ENCODE results near the gene SLC25A53. TPM values are rescaled to one million over a fixed set of nuclear protein-coding genes. Genes with fewer than 3 reads are reported as not detected.

SLC25A53 gene
- total and polyA plus RNA-seq, 2 of the 13 experiments (the other 11 are each of a cell fraction or from before 2014, with no cell fraction given), result 3.4 to 4.5 TPM

GRCh38 chrX:104166735-104167436 is 10.1 kb upstream of the SLC25A53 start:
- ATAC-seq (peak; percentile 28), FAIRE-seq (no peak), DNase-seq (ENCODE audit: low spot score) (no peak)
- Histone ChIP-seq H3K27ac (ENCODE audit: extremely low read length, insufficient read depth, low read length) (peak overlapping the region; percentile 71), H2AFZ (ENCODE audit: low read length) (no peak overlapping the region), H3K9me3 (ENCODE audit: low read length) (no peaks in the 10 kb centered on the region), H3K27me3 (ENCODE audit: control insufficient read depth in 1 of 2, insufficient read depth in 2 of 2, low read length in 2 of 2) (no peaks in the 10 kb centered on the region), H3K4me3 (replicated peaks in 1 of 3; ENCODE audit: insufficient read depth in 1 of 3, low read depth in 2 of 3, low read length in 3 of 3) (peak overlapping the region; percentile 63 to 88 (median 84)), H3K9ac (ENCODE audit: insufficient read depth, low read depth, low read length) (peak overlapping the region; percentile 78), H4K20me1 (ENCODE audit: insufficient read depth, low read length) (no peaks in the 10 kb centered on the region), H3K36me3 (replicated peaks in 1 of 2; ENCODE audit: control insufficient read depth in 1 of 2, insufficient read depth in 2 of 2, low read length in 2 of 2) (no peaks in the 10 kb centered on the region), H3K4me1 (ENCODE audit: insufficient read depth, low read length) (peaks cover 26% of the 10 kb centered on the region), H3K79me2 (ENCODE audit: insufficient read depth, low read length) (peaks cover 32% of the 10 kb centered on the region), H3K4me2 (ENCODE audit: low read depth, low read length) (peak overlapping the region; percentile 57)
- ChIA-PET POLR2A (interaction anchor here (0.7 to 2.3 kb wide), 2 partner anchors 10 to 11 kb away, joined by 3 to 30 read pairs; partner anchors contain the start of gene SLC25A53), CTCF (ENCODE audit: low intra/inter-chr PET ratio, low total read pairs) (no interaction called here)
- TF ChIP-seq HNRNPL (IDR thresholded peaks at IDR 0.05; ENCODE audit: low read depth, low read length), result 0 out of 2 replicates have a peak, but pooled peaks have one; percentile 9
- TF ChIP-seq MYNN (CRISPR knock-in tag; IDR thresholded peaks at IDR 0.05; ENCODE audit: low read depth), result no peak
- TF ChIP-seq ZMAT3 (CRISPR knock-in tag; conservative IDR thresholded peaks at IDR 0.05), result 0 out of 2 replicates have a peak, but pooled peaks have one; percentile 11
- TF ChIP-seq AGO2 (optimal IDR thresholded peaks at IDR 0.05; ENCODE audit: low read depth, low read length), result peak; percentile 23
- no peak for TF ChIP-seq SNAPC2 (CRISPR knock-in tag; IDR thresholded peaks at IDR 0.05)
- TF ChIP-seq ZFY (CRISPR knock-in tag; IDR thresholded peaks at IDR 0.05), result peak; percentile 21; the same call in 1 of the 2 replicates
- TF ChIP-seq MXD1 (CRISPR knock-in tag; IDR thresholded peaks at IDR 0.05), result 0 out of 2 replicates have a peak, but pooled peaks have one; percentile 9
- TF ChIP-seq FOXO1 (CRISPR knock-in tag; IDR thresholded peaks at IDR 0.05), result no peak
- TF ChIP-seq, protein P1, sequence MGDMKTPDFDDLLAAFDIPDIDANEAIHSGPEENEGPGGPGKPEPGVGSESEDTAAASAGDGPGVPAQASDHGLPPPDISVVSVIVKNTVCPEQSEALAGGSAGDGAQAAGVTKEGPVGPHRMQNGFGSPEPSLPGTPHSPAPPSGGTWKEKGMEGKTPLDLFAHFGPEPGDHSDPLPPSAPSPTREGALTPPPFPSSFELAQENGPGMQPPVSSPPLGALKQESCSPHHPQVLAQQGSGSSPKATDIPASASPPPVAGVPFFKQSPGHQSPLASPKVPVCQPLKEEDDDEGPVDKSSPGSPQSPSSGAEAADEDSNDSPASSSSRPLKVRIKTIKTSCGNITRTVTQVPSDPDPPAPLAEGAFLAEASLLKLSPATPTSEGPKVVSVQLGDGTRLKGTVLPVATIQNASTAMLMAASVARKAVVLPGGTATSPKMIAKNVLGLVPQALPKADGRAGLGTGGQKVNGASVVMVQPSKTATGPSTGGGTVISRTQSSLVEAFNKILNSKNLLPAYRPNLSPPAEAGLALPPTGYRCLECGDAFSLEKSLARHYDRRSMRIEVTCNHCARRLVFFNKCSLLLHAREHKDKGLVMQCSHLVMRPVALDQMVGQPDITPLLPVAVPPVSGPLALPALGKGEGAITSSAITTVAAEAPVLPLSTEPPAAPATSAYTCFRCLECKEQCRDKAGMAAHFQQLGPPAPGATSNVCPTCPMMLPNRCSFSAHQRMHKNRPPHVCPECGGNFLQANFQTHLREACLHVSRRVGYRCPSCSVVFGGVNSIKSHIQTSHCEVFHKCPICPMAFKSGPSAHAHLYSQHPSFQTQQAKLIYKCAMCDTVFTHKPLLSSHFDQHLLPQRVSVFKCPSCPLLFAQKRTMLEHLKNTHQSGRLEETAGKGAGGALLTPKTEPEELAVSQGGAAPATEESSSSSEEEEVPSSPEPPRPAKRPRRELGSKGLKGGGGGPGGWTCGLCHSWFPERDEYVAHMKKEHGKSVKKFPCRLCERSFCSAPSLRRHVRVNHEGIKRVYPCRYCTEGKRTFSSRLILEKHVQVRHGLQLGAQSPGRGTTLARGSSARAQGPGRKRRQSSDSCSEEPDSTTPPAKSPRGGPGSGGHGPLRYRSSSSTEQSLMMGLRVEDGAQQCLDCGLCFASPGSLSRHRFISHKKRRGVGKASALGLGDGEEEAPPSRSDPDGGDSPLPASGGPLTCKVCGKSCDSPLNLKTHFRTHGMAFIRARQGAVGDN (CRISPR knock-in tag; IDR thresholded peaks at IDR 0.05), result peak; percentile 29
- TF ChIP-seq ZBTB3 (CRISPR knock-in tag; IDR thresholded peaks at IDR 0.05; ENCODE audit: borderline replicate concordance, low read depth), result no peak
- peak; percentile 2 for TF ChIP-seq XRCC5 (optimal IDR thresholded peaks at IDR 0.05; ENCODE audit: low read length)
- no peak for TF ChIP-seq KDM6A (CRISPR knock-in tag; IDR thresholded peaks at IDR 0.05; ENCODE audit: low read depth)
- TF ChIP-seq, protein P2, sequence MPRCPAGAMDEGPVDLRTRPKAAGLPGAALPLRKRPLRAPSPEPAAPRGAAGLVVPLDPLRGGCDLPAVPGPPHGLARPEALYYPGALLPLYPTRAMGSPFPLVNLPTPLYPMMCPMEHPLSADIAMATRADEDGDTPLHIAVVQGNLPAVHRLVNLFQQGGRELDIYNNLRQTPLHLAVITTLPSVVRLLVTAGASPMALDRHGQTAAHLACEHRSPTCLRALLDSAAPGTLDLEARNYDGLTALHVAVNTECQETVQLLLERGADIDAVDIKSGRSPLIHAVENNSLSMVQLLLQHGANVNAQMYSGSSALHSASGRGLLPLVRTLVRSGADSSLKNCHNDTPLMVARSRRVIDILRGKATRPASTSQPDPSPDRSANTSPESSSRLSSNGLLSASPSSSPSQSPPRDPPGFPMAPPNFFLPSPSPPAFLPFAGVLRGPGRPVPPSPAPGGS (CRISPR knock-in tag; IDR thresholded peaks at IDR 0.05), result 0 out of 2 replicates have a peak, but pooled peaks have one; percentile 18
- 0 out of 2 replicates have a peak, but pooled peaks have one; percentile 28 for TF ChIP-seq ZNF784 (CRISPR knock-in tag; IDR thresholded peaks at IDR 0.05; ENCODE audit: borderline replicate concordance)
- 0 out of 2 replicates have a peak, but pooled peaks have one; percentile 54 for TF ChIP-seq ZNF652 (CRISPR knock-in tag; IDR thresholded peaks at IDR 0.05; ENCODE audit: borderline replicate concordance, low read depth)
- TF ChIP-seq ZNF121 (CRISPR knock-in tag; IDR thresholded peaks at IDR 0.05), result no peak
- in situ Hi-C loops (cut with HindIII; ENCODE audit: extremely low pct_ligation_motif_present, low pct_unique_long_range_greater_than_20kb) (loop anchor here (25.0 kb wide), 1 partner anchor 480 kb away; the partner anchor contains the start of gene MORF4L2), intact Hi-C loops (cut with micrococcal nuclease; ENCODE audit: unreplicated experiment) (no loop called here)
- BruUV-seq (replicated peaks), result no TSS peak
- 1% methylated on average over 15 of the region's 37 CpGs for WGBS (ENCODE audit: low lambda C conversion rate)
